Measurements from ENCODE around the gene CARD9.
"Not testable (repeated sequence)": the region's sequence is repeated elsewhere in the genome, so short reads cannot be mapped to it uniquely, and the experiment has no call there.

CARD9 gene

DNA sequence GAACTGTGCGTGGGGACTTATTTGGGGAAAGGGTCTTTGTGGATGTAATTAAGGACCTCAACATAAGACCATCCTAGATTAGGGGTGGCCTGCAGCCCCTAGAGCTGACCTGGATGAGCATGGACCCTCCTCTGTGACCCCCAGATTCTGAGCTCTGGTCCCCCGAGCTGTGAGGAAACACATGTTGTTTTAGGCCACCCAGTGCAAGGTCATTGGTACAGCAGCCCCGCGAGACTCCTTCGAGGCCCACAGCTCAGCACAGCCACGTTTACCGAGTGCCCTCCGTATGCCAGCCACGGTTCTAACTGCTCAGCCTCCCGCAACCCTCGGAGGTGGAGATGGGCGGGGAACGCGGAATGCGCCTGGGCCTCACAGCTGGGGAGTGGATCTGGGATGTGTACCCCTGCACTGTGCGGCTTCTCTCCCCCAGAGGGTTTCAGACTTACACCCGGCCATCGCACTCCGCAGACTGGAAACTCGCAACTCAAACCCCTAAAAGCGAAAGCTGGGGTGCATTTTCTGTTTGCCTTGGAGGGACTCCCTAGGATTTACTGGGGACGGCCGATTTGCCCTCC lies 50.6 kb downstream of the CARD9 start:
- DNase-seq (ENCODE audit: low read depth) = no peak
- H3K4me3 ChIP-seq (ENCODE audit: low read depth, low read length) = no peak overlapping the region
- no peak for TF ChIP-seq CTCF (IDR thresholded peaks at IDR 0.05; ENCODE audit: insufficient read depth, low read depth, low read length, missing control alignments)

DNA sequence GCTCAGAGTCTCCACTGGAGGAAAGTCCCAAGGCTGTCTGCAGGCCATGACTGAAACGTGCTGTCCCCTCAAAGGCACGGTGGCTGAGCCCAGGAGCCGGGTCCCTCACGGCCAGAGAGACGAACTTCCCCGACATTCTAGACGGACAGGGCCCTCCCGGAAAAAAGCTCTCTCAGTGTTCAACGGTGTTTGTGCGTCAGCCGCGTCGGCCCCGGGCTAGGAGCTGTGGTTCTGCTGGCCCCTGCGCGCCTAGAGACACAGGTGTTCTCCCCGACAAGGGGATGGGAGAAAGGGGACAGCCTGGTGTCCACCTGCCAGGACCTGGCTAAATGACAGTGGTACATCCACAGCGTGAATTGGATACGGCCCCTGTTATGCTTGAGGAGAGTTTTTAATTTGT lies 51.9 kb downstream of the CARD9 start:
- no peak overlapping the region for H3K4me3 ChIP-seq (ENCODE audit: low read depth, low read length)
- TF ChIP-seq CTCF (IDR thresholded peaks at IDR 0.05; ENCODE audit: insufficient read depth, low read depth, low read length, missing control alignments) = no peak
- no peak for DNase-seq (ENCODE audit: low read depth)

DNA sequence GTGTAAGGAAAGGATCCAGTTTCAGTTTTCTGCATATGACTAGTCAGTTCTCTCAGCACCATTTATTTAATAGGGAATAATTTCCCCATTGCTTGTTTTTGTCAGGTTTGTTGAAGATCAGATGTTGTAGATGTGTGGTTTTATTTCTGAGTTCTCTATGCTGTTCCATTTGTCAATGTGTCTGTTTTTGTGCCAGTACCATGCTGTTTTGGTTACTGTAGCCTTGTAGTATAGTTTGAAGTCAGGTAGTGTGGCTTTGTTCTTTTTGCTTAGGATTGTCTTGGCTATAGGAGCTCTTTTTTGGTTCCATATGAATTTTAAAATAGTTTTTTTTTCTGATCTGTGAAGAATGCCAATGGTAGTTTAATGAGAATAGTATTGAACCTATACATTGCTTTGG lies 52.5 kb downstream of the CARD9 start:
- DNase-seq (ENCODE audit: low read depth); H3K4me3 ChIP-seq (ENCODE audit: low read depth, low read length): not testable (repeated sequence)

- DNase-seq (ENCODE audit: low read depth) = not testable (repeated sequence)
These were observed 53.5 kb downstream of the CARD9 start for GRCh38 chr9:136319955-136320354.

DNA sequence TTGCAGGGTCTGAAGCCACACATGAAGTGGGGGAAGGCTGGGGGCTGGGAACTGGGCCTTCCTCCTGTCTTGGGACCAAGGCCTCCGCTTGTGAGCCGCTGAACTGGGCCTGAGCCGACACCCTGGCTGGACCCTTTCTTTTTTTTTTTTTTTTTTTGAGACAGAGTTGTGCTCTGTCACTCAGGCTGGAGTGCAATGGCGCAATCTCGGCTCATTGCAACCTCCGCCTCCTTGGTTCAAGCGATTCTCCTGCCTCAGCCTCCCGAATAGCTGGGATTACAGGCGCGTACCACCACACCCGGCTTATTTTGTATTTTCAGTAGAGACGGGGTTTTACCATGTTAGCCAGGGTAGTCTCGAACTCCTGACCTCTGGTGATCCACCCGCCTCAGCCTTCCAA lies 54.2 kb downstream of the CARD9 start:
- H3K4me3 ChIP-seq (ENCODE audit: low read depth, low read length); DNase-seq (ENCODE audit: low read depth): not testable (repeated sequence)

More at GRCh38 chr9:136319955-136320354, 53.5 kb downstream of the CARD9 start:
- not testable (repeated sequence) for H3K4me3 ChIP-seq (ENCODE audit: low read depth, low read length)

DNA sequence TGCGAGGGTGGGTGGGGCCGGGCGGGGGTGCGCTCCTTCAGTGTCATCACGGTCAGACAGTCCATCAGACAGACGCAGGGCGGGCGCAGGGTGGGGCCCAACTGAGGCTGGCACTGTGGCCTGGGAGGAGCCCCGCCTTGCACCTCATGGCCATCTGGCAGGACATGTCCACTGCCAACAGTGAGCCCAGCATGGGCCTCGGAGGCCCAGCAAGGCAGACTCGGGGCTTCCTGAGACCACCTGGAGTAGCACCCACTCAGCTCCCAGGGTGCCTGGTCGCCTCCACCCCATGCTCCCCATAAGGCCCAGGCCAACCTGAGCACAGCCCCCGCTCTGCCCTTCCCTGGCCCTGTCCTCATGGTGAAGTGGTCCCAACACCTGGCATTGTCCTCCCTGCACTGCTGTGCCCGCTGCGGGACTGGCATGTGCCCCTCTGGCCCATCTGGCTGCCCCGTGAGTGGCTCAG lies 54.7 kb downstream of the CARD9 start:
- no peak overlapping the region for H3K4me3 ChIP-seq (ENCODE audit: low read depth, low read length)
- no peak for TF ChIP-seq CTCF (IDR thresholded peaks at IDR 0.05; ENCODE audit: insufficient read depth, low read depth, low read length, missing control alignments)
- DNase-seq (ENCODE audit: low read depth) = no peak

DNA sequence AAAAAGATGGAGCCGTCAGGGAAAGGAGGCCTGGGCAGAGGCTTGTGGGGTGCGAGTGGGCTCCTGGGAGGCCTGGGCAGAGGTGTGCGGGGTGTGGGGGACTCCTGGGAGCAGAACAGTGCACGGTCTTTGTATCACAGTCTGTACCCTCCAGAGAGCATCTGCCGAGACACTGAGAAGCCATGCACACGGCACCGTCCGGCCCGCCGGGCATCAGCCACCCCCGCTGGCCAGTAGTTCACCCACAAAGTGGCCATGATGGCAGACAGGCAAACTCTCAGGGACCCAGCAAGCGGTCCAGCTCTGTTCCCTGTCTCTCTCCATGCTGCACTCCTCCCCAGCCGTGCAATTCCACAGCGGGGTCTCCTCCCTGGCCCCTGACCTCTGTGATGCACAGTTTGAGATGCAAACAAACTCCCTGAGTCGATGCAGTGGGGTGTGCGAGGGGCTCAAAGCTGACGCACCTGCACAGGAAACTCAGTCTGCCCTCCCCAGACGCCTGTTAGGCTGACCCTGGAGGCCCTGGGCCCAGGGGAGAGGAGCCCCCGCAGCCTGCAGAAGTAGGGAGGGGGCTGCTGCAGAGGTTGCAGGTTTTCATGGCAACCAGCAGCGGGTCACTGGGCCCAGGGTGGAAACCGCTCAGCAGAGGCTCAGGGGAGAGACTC lies 55.2 kb downstream of the CARD9 start:
- DNase-seq (ENCODE audit: low read depth) = no peak
- no peak for TF ChIP-seq CTCF (IDR thresholded peaks at IDR 0.05; ENCODE audit: insufficient read depth, low read depth, low read length, missing control alignments)
- H3K4me3 ChIP-seq (ENCODE audit: low read depth, low read length) = no peak overlapping the region

DNA sequence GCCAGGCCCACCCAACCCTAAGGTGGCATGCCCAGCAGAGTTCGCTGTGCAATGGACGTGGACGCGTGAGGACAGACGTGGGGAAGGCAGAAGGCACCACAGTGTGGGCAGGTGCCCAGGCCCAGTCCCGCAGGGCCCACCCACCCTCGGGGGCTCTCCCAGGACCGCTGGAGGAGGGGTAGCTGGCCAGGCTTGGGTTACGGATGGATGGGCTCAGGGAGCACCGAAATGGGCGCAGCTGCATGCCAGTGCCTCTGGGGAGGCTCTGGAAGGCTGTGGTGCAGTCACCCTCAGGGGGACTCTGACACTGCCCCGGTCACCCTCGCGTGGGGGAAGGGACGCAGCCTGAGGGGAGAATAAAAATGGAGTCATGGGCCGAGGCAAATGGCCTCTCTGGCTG lies 55.8 kb downstream of the CARD9 start:
- DNase-seq (ENCODE audit: low read depth) = no peak
- TF ChIP-seq CTCF (IDR thresholded peaks at IDR 0.05; ENCODE audit: insufficient read depth, low read depth, low read length, missing control alignments) = no peak
- H3K4me3 ChIP-seq (ENCODE audit: low read depth, low read length) = no peak overlapping the region

Measured in GM12865 (cell line).